Measurements from ENCODE around the gene PRCD. TPM values are rescaled to one million over a fixed set of nuclear protein-coding genes. Genes with fewer than 3 reads are reported as not detected.

Gene PRCD
- total RNA-seq, 4 donors from 2014 or later = 8.0 to 15.6 (median 11.3) TPM

GRCh38 chr17:76519048-76519966, 20.5 kb upstream of the PRCD start:
- no peak for TF ChIP-seq CTCF (IDR thresholded peaks at IDR 0.05; ENCODE audit: low read depth)

GRCh38 chr17:76521262-76521661, 18.6 kb upstream of the PRCD start:
- no peak for TF ChIP-seq CTCF (IDR thresholded peaks at IDR 0.05; ENCODE audit: low read depth)

GRCh38 chr17:76523084-76524037, 16.5 kb upstream of the PRCD start:
- TF ChIP-seq CTCF (IDR thresholded peaks at IDR 0.05; ENCODE audit: low read depth) = no peak

GRCh38 chr17:76524598-76525512, 15.0 kb upstream of the PRCD start:
- TF ChIP-seq CTCF (IDR thresholded peaks at IDR 0.05; ENCODE audit: low read depth) = no peak

- TF ChIP-seq CTCF (IDR thresholded peaks at IDR 0.05; ENCODE audit: low read depth) = no peak
Measured at GRCh38 chr17:76527430-76528111, 12.3 kb upstream of the PRCD start.

- TF ChIP-seq CTCF (IDR thresholded peaks at IDR 0.05; ENCODE audit: low read depth) = no peak
Measured at GRCh38 chr17:76528156-76528527, 11.7 kb upstream of the PRCD start.

Data from subcutaneous adipose tissue (tissue), 4 donors.